ENCODE measurements around the gene NGB. TPM values are rescaled to one million over a fixed set of nuclear protein-coding genes. Genes with fewer than 3 reads are reported as not detected.

The NGB gene
- total and polyA plus RNA-seq, 4 donors: not detected

DNA sequence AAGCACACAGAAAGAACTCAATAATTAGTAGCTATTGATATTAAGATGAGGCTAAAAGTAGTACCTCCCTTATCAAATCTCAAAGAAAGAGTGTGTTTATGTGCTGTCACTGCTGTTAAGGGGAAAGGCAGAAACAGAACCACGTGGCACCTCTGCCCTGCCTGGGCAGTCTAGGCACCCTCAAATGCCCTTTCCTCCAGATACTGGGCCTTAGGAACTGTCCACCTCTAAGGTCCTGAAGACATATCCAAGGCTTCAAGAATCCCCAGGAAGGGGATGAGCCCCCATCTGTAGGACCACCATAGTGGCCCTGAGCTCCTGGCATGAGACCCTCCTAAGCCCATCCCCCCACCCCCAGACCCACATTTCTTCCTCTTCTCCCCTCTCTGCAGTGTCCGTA is 29.1 kb downstream of the NGB start:
- TF ChIP-seq, protein P1, sequence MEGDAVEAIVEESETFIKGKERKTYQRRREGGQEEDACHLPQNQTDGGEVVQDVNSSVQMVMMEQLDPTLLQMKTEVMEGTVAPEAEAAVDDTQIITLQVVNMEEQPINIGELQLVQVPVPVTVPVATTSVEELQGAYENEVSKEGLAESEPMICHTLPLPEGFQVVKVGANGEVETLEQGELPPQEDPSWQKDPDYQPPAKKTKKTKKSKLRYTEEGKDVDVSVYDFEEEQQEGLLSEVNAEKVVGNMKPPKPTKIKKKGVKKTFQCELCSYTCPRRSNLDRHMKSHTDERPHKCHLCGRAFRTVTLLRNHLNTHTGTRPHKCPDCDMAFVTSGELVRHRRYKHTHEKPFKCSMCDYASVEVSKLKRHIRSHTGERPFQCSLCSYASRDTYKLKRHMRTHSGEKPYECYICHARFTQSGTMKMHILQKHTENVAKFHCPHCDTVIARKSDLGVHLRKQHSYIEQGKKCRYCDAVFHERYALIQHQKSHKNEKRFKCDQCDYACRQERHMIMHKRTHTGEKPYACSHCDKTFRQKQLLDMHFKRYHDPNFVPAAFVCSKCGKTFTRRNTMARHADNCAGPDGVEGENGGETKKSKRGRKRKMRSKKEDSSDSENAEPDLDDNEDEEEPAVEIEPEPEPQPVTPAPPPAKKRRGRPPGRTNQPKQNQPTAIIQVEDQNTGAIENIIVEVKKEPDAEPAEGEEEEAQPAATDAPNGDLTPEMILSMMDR (IDR thresholded peaks at IDR 0.05; ENCODE audit: control extremely low read depth, extremely low read depth): no peak
- 57 to 61% methylated on average over 2 of the region's 2 CpGs for WGBS, 2 donors
- Histone ChIP-seq H3K4me1 (ENCODE audit: control insufficient read depth in 5 of 5, insufficient read depth in 5 of 5, low read length in 5 of 5) (no peaks in the 10 kb centered on the region), H3K4me3 (no peak overlapping the region), H3K27ac (ENCODE audit: low read depth in 1 of 2, low read length in 1 of 2) (no peak overlapping the region), H3K9me3 (ENCODE audit: control insufficient read depth in 4 of 4, insufficient read depth in 3 of 4, low read length in 3 of 4) (no peaks in the 10 kb centered on the region), H3K9ac (ENCODE audit: insufficient read depth in 1 of 2, low read length in 2 of 2) (no peak overlapping the region), H3K36me3 (ENCODE audit: control insufficient read depth in 4 of 4, insufficient read depth in 4 of 4, low read length in 4 of 4) (no peaks in the 10 kb centered on the region), H3K27me3 (ENCODE audit: control insufficient read depth in 3 of 3, insufficient read depth in 3 of 3, low read length in 2 of 3) (no peaks in the 10 kb centered on the region)
- DNase-seq (peak in 1 of 3 donors; percentile 5), ATAC-seq (ENCODE audit: insufficient read depth, low FRiP score) (no peak)

DNA sequence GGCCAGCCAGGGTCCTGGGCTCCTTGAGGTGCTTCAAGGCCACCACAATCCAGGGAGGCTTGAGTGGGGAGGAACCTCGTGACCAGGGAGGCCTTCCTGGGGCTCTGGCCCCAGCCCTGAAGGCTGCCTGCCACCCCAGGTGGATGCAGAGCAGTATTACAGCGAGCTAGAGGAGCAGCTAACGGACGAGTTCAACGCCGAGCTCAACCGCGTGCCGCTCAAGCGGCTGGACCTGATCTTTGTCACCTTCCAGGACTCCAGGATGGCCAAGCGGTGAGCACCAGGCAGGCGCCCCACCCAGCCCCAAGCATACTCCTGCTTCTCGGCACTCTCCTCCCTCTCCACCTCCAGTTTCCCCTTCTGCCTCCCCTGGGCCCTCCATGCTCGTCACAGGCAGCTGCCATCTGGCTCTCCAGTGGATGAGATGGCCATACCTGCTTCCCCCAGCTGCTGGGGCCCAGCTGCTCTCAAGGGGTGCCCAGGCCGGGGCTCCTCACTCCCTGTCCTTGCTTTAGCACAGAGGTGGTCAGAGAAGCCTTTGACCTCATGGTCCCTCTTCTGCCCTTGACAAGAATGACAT is 30.6 kb downstream of the NGB start:
- no peaks in the 10 kb centered on the region for H3K36me3 ChIP-seq (ENCODE audit: control insufficient read depth in 4 of 4, insufficient read depth in 4 of 4, low read length in 4 of 4)
- DNase-seq (no peak), ATAC-seq (ENCODE audit: insufficient read depth, low FRiP score) (no peak)
- no peak overlapping the region for H3K27ac ChIP-seq (ENCODE audit: low read depth in 1 of 2, low read length in 1 of 2)
- TF ChIP-seq, protein P1 (IDR thresholded peaks at IDR 0.05; ENCODE audit: control extremely low read depth, extremely low read depth): no peak
- no peaks in the 10 kb centered on the region for H3K27me3 ChIP-seq (ENCODE audit: control insufficient read depth in 3 of 3, insufficient read depth in 3 of 3, low read length in 2 of 3)
- 78 to 85% methylated on average over 15 of the region's 15 CpGs for WGBS, 2 donors
- no peaks in the 10 kb centered on the region for H3K9me3 ChIP-seq (ENCODE audit: control insufficient read depth in 4 of 4, insufficient read depth in 3 of 4, low read length in 3 of 4)
- no peak overlapping the region for H3K9ac ChIP-seq (ENCODE audit: insufficient read depth in 1 of 2, low read length in 2 of 2)
- H3K4me1 ChIP-seq (ENCODE audit: control insufficient read depth in 5 of 5, insufficient read depth in 5 of 5, low read length in 5 of 5): no peaks in the 10 kb centered on the region
- H3K4me3 ChIP-seq: no peak overlapping the region

DNA sequence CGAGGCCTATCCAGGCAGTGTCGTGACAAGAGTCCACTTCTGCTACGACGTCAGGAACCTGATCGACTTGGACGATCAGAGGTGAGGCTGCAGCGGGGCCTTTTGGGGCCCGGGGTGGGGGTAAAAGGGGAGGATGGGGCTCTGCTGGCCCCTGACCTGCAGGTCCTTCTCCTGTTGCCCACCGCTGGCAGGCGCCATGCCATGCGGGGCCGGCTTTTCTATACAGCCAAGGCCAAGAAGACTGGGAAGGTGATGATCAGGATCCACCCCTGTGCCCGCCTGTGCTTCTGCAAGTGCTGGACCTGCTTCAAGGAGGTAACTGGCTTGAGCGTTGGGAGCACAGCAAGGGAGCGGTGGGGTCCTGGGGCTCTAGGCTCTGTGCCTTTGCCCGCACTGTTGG is 31.6 kb downstream of the NGB start:
- Histone ChIP-seq H3K4me1 (ENCODE audit: control insufficient read depth in 5 of 5, insufficient read depth in 5 of 5, low read length in 5 of 5) (no peaks in the 10 kb centered on the region), H3K9ac (ENCODE audit: insufficient read depth in 1 of 2, low read length in 2 of 2) (no peak overlapping the region), H3K36me3 (ENCODE audit: control insufficient read depth in 4 of 4, insufficient read depth in 4 of 4, low read length in 4 of 4) (no peaks in the 10 kb centered on the region), H3K27ac (ENCODE audit: low read depth in 1 of 2, low read length in 1 of 2) (no peak overlapping the region), H3K27me3 (ENCODE audit: control insufficient read depth in 3 of 3, insufficient read depth in 3 of 3, low read length in 2 of 3) (no peaks in the 10 kb centered on the region), H3K4me3 (no peak overlapping the region), H3K9me3 (ENCODE audit: control insufficient read depth in 4 of 4, insufficient read depth in 3 of 4, low read length in 3 of 4) (no peaks in the 10 kb centered on the region)
- TF ChIP-seq, protein P1 (IDR thresholded peaks at IDR 0.05; ENCODE audit: control extremely low read depth, extremely low read depth): no peak
- DNase-seq (no peak), ATAC-seq (ENCODE audit: insufficient read depth, low FRiP score) (no peak)
- WGBS, 2 donors: 91 to 93% methylated on average over 16 of the region's 16 CpGs

DNA sequence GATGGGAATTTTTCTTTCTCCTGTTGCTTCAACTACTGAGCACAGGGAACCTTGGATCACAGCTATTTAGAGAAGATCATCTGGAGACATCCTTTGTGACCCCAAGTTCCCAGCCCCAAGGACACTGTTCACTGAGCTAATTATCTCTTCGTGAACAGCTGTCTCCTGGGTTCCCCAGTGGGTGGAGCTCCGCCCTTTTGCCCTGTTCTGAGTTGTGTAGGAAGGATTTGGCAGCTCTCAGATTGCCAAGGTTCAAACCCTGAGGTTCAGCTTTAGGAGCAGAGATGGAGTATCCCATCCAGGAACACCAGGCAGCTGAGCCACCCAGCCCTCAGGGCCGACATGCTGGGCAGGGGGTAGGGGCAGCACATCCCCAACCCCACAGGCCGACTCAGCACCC is 32.0 kb downstream of the NGB start:
- WGBS, 2 donors: 49 to 73% methylated on average over 4 of the region's 4 CpGs
- Histone ChIP-seq H3K27me3 (ENCODE audit: control insufficient read depth in 3 of 3, insufficient read depth in 3 of 3, low read length in 2 of 3) (no peaks in the 10 kb centered on the region), H3K27ac (ENCODE audit: low read depth in 1 of 2, low read length in 1 of 2) (no peak overlapping the region), H3K4me3 (no peak overlapping the region), H3K36me3 (ENCODE audit: control insufficient read depth in 4 of 4, insufficient read depth in 4 of 4, low read length in 4 of 4) (no peaks in the 10 kb centered on the region), H3K9ac (ENCODE audit: insufficient read depth in 1 of 2, low read length in 2 of 2) (no peak overlapping the region), H3K4me1 (ENCODE audit: control insufficient read depth in 5 of 5, insufficient read depth in 5 of 5, low read length in 5 of 5) (no peaks in the 10 kb centered on the region), H3K9me3 (ENCODE audit: control insufficient read depth in 4 of 4, insufficient read depth in 3 of 4, low read length in 3 of 4) (no peaks in the 10 kb centered on the region)
- DNase-seq: no peak
- TF ChIP-seq, protein P1 (IDR thresholded peaks at IDR 0.05; ENCODE audit: control extremely low read depth, extremely low read depth): no peak
- ATAC-seq (ENCODE audit: insufficient read depth, low FRiP score): no peak
